GM12878 (cell line): ENCODE measurements around the gene SLC16A10. TPM values are rescaled to one million over a fixed set of nuclear protein-coding genes. Genes with fewer than 3 reads are reported as not detected.

ENCODE experiments used
- ATAC-seq: fragments of 200-7000 bp; cut with Tn5 transposase; 3 replicates; pipeline ENCODE4 v1.9.1; 2020; ENCODE audit warnings: mild to moderate bottlenecking, moderate library complexity
- BruUV-seq: library from RNA; stranded (reverse); fragments of 400-500 nt; replicated peaks from 2 replicates; lab custom pipeline; 2021; lab: Mats Ljungman, UMichigan
- CTCF ChIA-PET: fragments of 300-600 bp; sonication (Branson Sonifier 250); formaldehyde crosslinking; extraction: SDS; loops from one replicate; lab custom pipeline; 2021; ENCODE audit warnings: inconsistent platforms; lab: Yijun Ruan, JAX
- POLR2A ChIA-PET: fragments of 350-600 bp; formaldehyde crosslinking; extraction: SDS; loops from one replicate; lab custom pipeline; 2021; ENCODE audit warnings: inconsistent platforms; lab: Charles Lee
- RAD21 ChIA-PET: fragments of 300-600 bp; sonication (Branson Sonifier 250); formaldehyde crosslinking; loops from one replicate; lab custom pipeline; 2023; ENCODE audit warnings: antibody characterized with exemption; ENCODE audit not compliant: unreplicated experiment; lab: Charles Lee
- SMC1A ChIA-PET: fragments of 300-600 bp; sonication (Branson Sonifier 250); formaldehyde crosslinking; loops from one replicate; lab custom pipeline; 2023; ENCODE audit not compliant: unreplicated experiment, uncharacterized antibody; lab: Charles Lee
- DNase-seq: peaks from one replicate; pipeline ENCODE4 v3.0.0-alpha.2; 2011; ENCODE audit warnings: low read depth, low spot score
- FAIRE-seq: peaks from 3 replicates; lab custom pipeline; 2011; peaks lifted over from hg19 to GRCh38; lab: Jason Lieb, UNC
- H2AFZ ChIP-seq: 2 replicates; pipeline ENCODE4 v1.6.0; 2011; ENCODE audit warnings: low read depth, low read length, control low read depth; ENCODE audit not compliant: control insufficient read depth
- H3K27ac ChIP-seq: 2 replicates; pipeline ENCODE4 v1.5.1; 2011; ENCODE audit warnings: control low read depth; ENCODE audit not compliant: control insufficient read depth, insufficient read depth
- H3K27me3 ChIP-seq, 2 experiments: replicated peaks in 1 of 2; 2 replicates each; pipeline versions ENCODE4 v1.6.0 to v1.6.1; 2011; ENCODE audit warnings: low read length in 1 of 2; ENCODE audit not compliant: control insufficient read depth in 2 of 2, insufficient read depth in 2 of 2
- H3K36me3 ChIP-seq, 2 experiments: 2 replicates each; pipeline ENCODE4 v1.5.1; 2011; ENCODE audit warnings: low read length in 1 of 2; ENCODE audit not compliant: control insufficient read depth in 2 of 2, insufficient read depth in 2 of 2
- H3K4me1 ChIP-seq: 2 replicates; pipeline ENCODE4 v1.6.1; 2011; ENCODE audit warnings: mild to moderate bottlenecking, low read length, moderate library complexity, mixed read lengths; ENCODE audit not compliant: control insufficient read depth, insufficient read depth
- H3K4me2 ChIP-seq: 2 replicates; pipeline ENCODE4 v1.6.0; 2011; ENCODE audit warnings: control low read depth; ENCODE audit not compliant: control insufficient read depth, insufficient read depth
- H3K4me3 ChIP-seq: fragments of 200-600 bp; sonication (generic); 2 replicates; pipeline ENCODE4 v1.5.1; 2016
- H3K79me2 ChIP-seq: 2 replicates; pipeline ENCODE4 v1.6.0; 2011; ENCODE audit warnings: low read length; ENCODE audit not compliant: control insufficient read depth, insufficient read depth
- H3K9ac ChIP-seq: 2 replicates; pipeline ENCODE4 v1.8.0; 2011; ENCODE audit warnings: low read length, control low read depth, mixed read lengths; ENCODE audit not compliant: control insufficient read depth, insufficient read depth
- H3K9me3 ChIP-seq: replicated peaks from 3 replicates; pipeline ENCODE4 v1.5.1; 2011; ENCODE audit warnings: mild to moderate bottlenecking, low read length; ENCODE audit not compliant: control insufficient read depth, insufficient read depth
- H4K20me1 ChIP-seq: 2 replicates; pipeline ENCODE4 v1.6.0; 2011; ENCODE audit not compliant: control insufficient read depth, insufficient read depth
- BCL11A ChIP-seq: IDR thresholded peaks from 2 replicates; pipeline ENCODE4 v1.6.1; 2011; ENCODE audit warnings: low read depth, low read length
- CHD1 ChIP-seq: IDR thresholded peaks from 2 replicates; pipeline ENCODE4 v1.6.1; 2012; ENCODE audit warnings: low read depth, low read length, improper control_type of control experiment
- CHD4 ChIP-seq: fragments of 200-600 bp; sonication (generic); IDR thresholded peaks from 2 replicates; pipeline ENCODE4 v1.6.1; 2016; ENCODE audit warnings: mild to moderate bottlenecking
- ELK1 ChIP-seq: IDR thresholded peaks from 2 replicates; pipeline ENCODE4 v1.6.1; 2012; ENCODE audit warnings: low read depth, low read length, improper control_type of control experiment
- EZH2 ChIP-seq: IDR thresholded peaks from 2 replicates; pipeline ENCODE4 v1.6.1; 2012; ENCODE audit warnings: low read depth, mild to moderate bottlenecking, control low read depth, inconsistent platforms, low read length, borderline replicate concordance; ENCODE audit not compliant: control insufficient read depth
- FOXM1 ChIP-seq: IDR thresholded peaks from 2 replicates; pipeline ENCODE4 v1.6.1; 2012; ENCODE audit warnings: low read depth, mild to moderate bottlenecking, inconsistent platforms, low read length, moderate library complexity
- GABPA ChIP-seq: IDR thresholded peaks from 2 replicates; pipeline ENCODE4 v1.6.1; 2014; ENCODE audit warnings: antibody characterized with exemption, low read depth, mild to moderate bottlenecking, inconsistent platforms
- GATAD2B ChIP-seq: fragments of 450-650 bp; conservative IDR thresholded peaks from 2 replicates; pipeline ENCODE4 v1.6.1; 2017; ENCODE audit warnings: low read depth, mild to moderate bottlenecking, moderate library complexity
- IRF5 ChIP-seq: fragments of 450-650 bp; IDR thresholded peaks from 2 replicates; pipeline ENCODE4 v1.6.1; 2017; ENCODE audit warnings: borderline replicate concordance
- MAX ChIP-seq: IDR thresholded peaks from 2 replicates; pipeline ENCODE4 v1.6.1; 2012; ENCODE audit warnings: low read depth, low read length, improper control_type of control experiment
- MTA3 ChIP-seq: IDR thresholded peaks from 2 replicates; pipeline ENCODE4 v1.6.1; 2012; ENCODE audit warnings: low read length, inconsistent platforms, borderline replicate concordance
- MXI1 ChIP-seq: fragments of 150-350 bp; IDR thresholded peaks from 2 replicates; pipeline ENCODE4 v1.6.1; 2011; ENCODE audit warnings: low read depth, mild to moderate bottlenecking, inconsistent platforms, low read length, improper control_type of control experiment
- NR2C1 ChIP-seq: fragments of 450-650 bp; IDR thresholded peaks from 2 replicates; pipeline ENCODE4 v1.6.1; 2017; ENCODE audit warnings: antibody characterized with exemption, mild to moderate bottlenecking, moderate library complexity
- NR2C2 ChIP-seq: IDR thresholded peaks from 2 replicates; pipeline ENCODE4 v1.6.1; 2011; ENCODE audit warnings: borderline replicate concordance, low read depth; ENCODE audit not compliant: control insufficient read depth, insufficient read length
- PAX8 ChIP-seq: fragments of 450-650 bp; IDR thresholded peaks from 2 replicates; pipeline ENCODE4 v1.6.1; 2017; ENCODE audit warnings: mild to moderate bottlenecking, moderate library complexity
- RCOR1 ChIP-seq: conservative IDR thresholded peaks from 2 replicates; pipeline ENCODE4 v1.6.1; 2012; ENCODE audit warnings: low read depth, low read length, improper control_type of control experiment
- SIN3A ChIP-seq: IDR thresholded peaks from 2 replicates; pipeline ENCODE4 v1.6.1; 2012; ENCODE audit warnings: low read depth, low read length, improper control_type of control experiment
- ZBTB4 ChIP-seq: fragments of 450-650 bp; formaldehyde crosslinking; IDR thresholded peaks from 2 replicates; pipeline ENCODE4 v1.4.0; 2022; ENCODE audit warnings: mild to moderate bottlenecking, moderate library complexity
- ZNF207 ChIP-seq: fragments of 450-650 bp; IDR thresholded peaks from 2 replicates; pipeline ENCODE4 v1.6.1; 2014; ENCODE audit warnings: antibody characterized with exemption, mild to moderate bottlenecking, borderline replicate concordance
- WGBS: methylation state at CpG from one replicate; pipeline ENCODE4 v1.1.6; 2016; ENCODE audit warnings: low lambda C conversion rate; ENCODE audit not compliant: insufficient replicate concordance, insufficient coverage; ENCODE audit errors: missing lambda C conversion rate; 5-methylcytosine and 5-hydroxymethylcytosine counted together
- in situ Hi-C: fragments of 300-500 bp; cut with MboI; formaldehyde crosslinking; loops from 9 replicates; pipeline ENCODE4 v1.14.3; 2018; ENCODE audit warnings: mixed read lengths
- intact Hi-C: fragments of 100-400 bp; cut with micrococcal nuclease; formaldehyde crosslinking; loops from one replicate; pipeline ENCODE4 v1.14.2; 2022; ENCODE audit not compliant: unreplicated experiment
- polyA plus RNA-seq, 11 experiments: library from polyadenylated mRNA; depleted of rRNA in 4 of 11; unstranded in 6 of 11; stranded (reverse) in 5 of 11; fragments of >200 nt; fragmentation: Nextera tagmentation in 4 of 11; fragmentation: Illumina TruSeq in 1 of 11; extraction: Ambion mirVana in 4 of 11; extraction: Trizol in 1 of 11; gene quantifications; 1 replicate in 1 of 11; 2 replicates in 10 of 11; pipeline versions ENCODE4 v1.2.1 to v1.2.3, GENCODE V29; 2011 to 2016; ENCODE audit warnings: inconsistent platforms in 2 of 11, missing spikeins in 2 of 11, low read depth in 1 of 11
- total RNA-seq, 4 experiments: library from RNA; depleted of rRNA in 3 of 4; stranded (reverse); fragments of >200 nt in 3 of 4; fragmentation: Illumina TruSeq in 1 of 4; extraction: Trizol in 1 of 4; gene quantifications; 2 replicates each; pipeline versions ENCODE4 v1.2.1 to v1.2.3, GENCODE V29; 2013 to 2021

SLC16A10 gene
- total and polyA plus RNA-seq, 10 of the 15 experiments (the other 5 are each of a cell fraction or from before 2014, with no cell fraction given), result 2.3 to 19.0 (median 8.0) TPM

- TF ChIP-seq FOXM1, result no peak
- TF ChIP-seq CHD4, result no peak
- no peak for TF ChIP-seq IRF5
- TF ChIP-seq ZNF207, result no peak
These were observed 20.3 kb downstream of the SLC16A10 start (continued) for GRCh38 chr6:111107589-111107988.

- DNase-seq (no peak), FAIRE-seq (no peak), ATAC-seq (no peak)
- no peak for TF ChIP-seq EZH2
- TF ChIP-seq BCL11A, result no peak
- TF ChIP-seq ELK1, result no peak
- no peak for TF ChIP-seq NR2C2
- TF ChIP-seq SIN3A, result no peak
- no peak for TF ChIP-seq GABPA
- TF ChIP-seq MXI1, result no peak
- TF ChIP-seq MAX, result no peak
- no peak for TF ChIP-seq ZBTB4 (CRISPR knock-in tag)
- TF ChIP-seq RCOR1, result no peak
- no peak for TF ChIP-seq MTA3
- TF ChIP-seq CHD1, result no peak
- TF ChIP-seq GATAD2B, result no peak
- no peak for TF ChIP-seq PAX8
- no peak for TF ChIP-seq NR2C1
- H3K4me3 ChIP-seq, result no peak overlapping the region
- peaks cover 0 to 2% of the 10 kb centered on the region in 2 experiments; a peak in 1 of 4 replicates for H3K27me3 ChIP-seq
- H3K79me2 ChIP-seq, result no peaks in the 10 kb centered on the region
- 61% methylated on average over 3 of the region's 3 CpGs for WGBS
- in situ Hi-C loops (no loop called here), intact Hi-C loops (no loop called here)
- H3K27ac ChIP-seq, result no peak overlapping the region
- H3K9me3 ChIP-seq, result 0 out of 3 replicates have a peak, but pooled peaks cover 2% of the 10 kb centered on the region
- H3K4me1 ChIP-seq, result 0 out of 2 replicates have a peak, but pooled peaks cover under 1% of the 10 kb centered on the region
- no peaks in the 10 kb centered on the region for H3K36me3 ChIP-seq
- ChIA-PET RAD21 (no interaction called here), SMC1A (interaction anchor here (0.8 kb wide), 1 partner anchor 11 kb away, joined by 3 read pairs; no protein-coding TSS in a partner anchor), CTCF (interaction anchor here (0.9 kb wide), 1 partner anchor 352 kb away, joined by 3 read pairs; no protein-coding TSS in a partner anchor), POLR2A (no interaction called here)
- H3K4me2 ChIP-seq, result no peak overlapping the region
- no peak overlapping the region for H3K9ac ChIP-seq
- H2AFZ ChIP-seq, result no peak overlapping the region
- no peaks in the 10 kb centered on the region for H4K20me1 ChIP-seq
- no TSS peak for BruUV-seq
These were observed 22.7 kb downstream of the SLC16A10 start for GRCh38 chr6:111110036-111110435.
